Measurements from ENCODE around the gene STK32C.
A peak's percentile ranks its signal among the peaks of the same experiment; 100 is the strongest.

The STK32C gene

DNA sequence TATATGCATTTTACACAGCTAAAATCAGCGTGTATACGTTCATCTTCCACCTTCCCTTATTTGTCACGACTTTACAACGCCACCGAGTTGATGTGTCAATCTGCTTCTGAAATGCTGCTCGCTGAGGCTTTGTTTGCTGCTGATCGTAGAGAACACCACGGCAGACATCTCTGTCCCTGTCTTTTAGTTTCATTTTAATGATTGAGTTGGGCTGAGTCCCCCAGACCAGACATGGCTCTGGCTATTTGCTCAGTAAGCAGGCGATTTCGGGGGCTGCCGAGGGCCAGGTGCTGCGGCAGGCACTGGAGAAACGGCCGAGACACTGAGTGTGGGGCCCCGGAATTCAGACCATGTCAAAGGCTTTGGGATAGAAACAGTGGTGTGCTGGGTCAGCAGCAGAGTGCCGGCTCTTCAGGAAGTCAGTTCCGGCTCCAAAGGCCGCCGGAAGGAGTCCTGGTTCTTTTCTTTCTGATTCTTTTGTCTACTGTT is 29.2 kb upstream of the STK32C start:
- TF ChIP-seq, protein P1, sequence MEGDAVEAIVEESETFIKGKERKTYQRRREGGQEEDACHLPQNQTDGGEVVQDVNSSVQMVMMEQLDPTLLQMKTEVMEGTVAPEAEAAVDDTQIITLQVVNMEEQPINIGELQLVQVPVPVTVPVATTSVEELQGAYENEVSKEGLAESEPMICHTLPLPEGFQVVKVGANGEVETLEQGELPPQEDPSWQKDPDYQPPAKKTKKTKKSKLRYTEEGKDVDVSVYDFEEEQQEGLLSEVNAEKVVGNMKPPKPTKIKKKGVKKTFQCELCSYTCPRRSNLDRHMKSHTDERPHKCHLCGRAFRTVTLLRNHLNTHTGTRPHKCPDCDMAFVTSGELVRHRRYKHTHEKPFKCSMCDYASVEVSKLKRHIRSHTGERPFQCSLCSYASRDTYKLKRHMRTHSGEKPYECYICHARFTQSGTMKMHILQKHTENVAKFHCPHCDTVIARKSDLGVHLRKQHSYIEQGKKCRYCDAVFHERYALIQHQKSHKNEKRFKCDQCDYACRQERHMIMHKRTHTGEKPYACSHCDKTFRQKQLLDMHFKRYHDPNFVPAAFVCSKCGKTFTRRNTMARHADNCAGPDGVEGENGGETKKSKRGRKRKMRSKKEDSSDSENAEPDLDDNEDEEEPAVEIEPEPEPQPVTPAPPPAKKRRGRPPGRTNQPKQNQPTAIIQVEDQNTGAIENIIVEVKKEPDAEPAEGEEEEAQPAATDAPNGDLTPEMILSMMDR (IDR thresholded peaks at IDR 0.05) = no peak
- Mint-ChIP-seq H3K27me3 (ENCODE audit: low read depth, poor library complexity) (peaks cover 11% of the 10 kb centered on the region), H3K27ac (no peak overlapping the region), H3K36me3 (ENCODE audit: low read depth) (peaks cover 34% of the 10 kb centered on the region), H3K4me3 (peak overlapping the region; percentile 39), H3K4me1 (peaks cover 37% of the 10 kb centered on the region), H3K9me3 (peaks cover 6% of the 10 kb centered on the region)
- DNase-seq = no peak

DNA sequence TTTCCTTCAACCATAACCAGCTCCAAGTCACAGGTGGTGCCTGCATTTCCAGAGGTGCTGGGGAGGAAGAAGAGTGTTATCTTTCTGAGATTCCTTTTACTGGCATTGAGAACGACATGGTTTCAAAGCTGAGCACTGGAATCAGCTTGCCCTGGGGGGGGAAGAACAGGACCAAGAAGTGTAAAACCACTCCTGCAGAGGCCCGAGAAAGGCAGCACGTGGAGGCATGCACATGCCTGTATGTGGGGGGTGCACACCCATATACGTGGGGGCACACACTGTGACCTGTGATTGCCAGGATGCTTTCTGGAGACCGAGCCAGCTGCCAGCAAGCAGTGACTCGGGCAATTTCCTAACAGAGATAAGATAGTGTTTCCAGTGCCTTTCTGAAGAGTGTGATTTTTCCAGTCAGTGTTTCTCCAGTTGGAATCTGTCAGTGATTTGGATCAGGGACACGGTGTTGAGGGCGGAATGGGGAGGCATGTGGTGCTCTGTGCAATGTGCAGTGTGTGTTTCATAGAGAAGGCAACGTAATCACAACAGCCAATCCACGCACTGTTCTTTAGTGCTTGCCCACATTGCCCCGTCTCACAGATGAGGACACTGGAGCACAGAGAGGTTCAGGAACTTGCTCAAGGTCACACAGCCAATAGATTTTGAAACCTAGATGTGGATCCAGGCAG is 28.5 kb upstream of the STK32C start:
- Mint-ChIP-seq H3K36me3 (ENCODE audit: low read depth) (peaks cover 31% of the 10 kb centered on the region), H3K4me3 (no peak overlapping the region)
- no peak for DNase-seq

DNA sequence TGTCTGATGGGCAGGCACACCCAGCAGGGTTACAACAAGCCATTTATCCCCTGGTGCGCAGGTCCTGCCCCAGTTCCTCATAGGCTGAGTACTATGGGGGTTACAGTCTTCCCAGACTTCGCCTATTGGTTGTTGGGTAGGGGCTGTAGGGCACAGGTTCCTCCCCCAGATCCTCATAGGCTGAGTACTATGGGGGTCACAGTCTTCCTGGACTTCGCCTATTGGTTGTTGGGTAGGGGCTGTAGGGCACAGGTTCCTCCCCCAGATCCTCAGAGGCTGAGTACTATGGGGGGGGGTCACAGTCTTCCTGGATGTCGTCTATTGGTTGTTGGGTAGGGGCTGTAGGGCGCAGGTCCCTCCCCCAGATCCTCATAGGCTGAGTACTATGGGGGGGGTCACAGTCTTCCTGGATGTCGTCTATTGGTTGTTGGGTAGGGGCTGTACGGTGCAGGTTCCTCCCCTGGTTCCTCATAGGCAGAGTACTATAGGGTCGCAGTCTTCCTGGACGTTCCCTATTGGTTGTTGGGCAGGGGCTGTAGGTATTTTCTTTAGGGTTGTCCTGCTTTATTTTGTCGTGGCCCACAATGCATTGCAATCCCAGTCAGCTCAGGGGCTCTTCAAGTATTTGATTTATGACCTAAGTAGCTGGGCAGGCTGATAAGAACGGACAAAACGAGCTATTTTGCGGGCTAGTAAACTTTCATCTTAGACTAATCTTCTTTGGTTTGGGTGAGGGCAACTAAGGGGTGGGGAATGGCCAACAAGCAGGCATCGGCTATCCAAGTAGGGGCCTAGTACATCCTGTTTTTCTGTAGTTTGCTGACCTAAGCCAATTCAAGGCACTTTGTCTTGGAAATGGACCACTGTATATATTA is 27.7 kb upstream of the STK32C start:
- peaks cover 12% of the 10 kb centered on the region for H3K27me3 Mint-ChIP-seq (ENCODE audit: low read depth, poor library complexity)
- TF ChIP-seq, protein P1 (IDR thresholded peaks at IDR 0.05) = no peak
- H3K4me1 Mint-ChIP-seq = peaks cover 50% of the 10 kb centered on the region
- H3K4me3 Mint-ChIP-seq = no peak overlapping the region
- H3K36me3 Mint-ChIP-seq (ENCODE audit: low read depth) = peaks cover 33% of the 10 kb centered on the region
- no peak for DNase-seq
- H3K27ac Mint-ChIP-seq = peak overlapping the region; percentile 53
- peaks cover 4% of the 10 kb centered on the region for H3K9me3 Mint-ChIP-seq

More for the DNA sequence above, 28.5 kb upstream of the STK32C start:
- peaks cover 3% of the 10 kb centered on the region for H3K9me3 Mint-ChIP-seq
- H3K27ac Mint-ChIP-seq = peak overlapping the region; percentile 53
- TF ChIP-seq, protein P1 (IDR thresholded peaks at IDR 0.05) = no peak
- H3K4me1 Mint-ChIP-seq = peaks cover 43% of the 10 kb centered on the region
- peaks cover 11% of the 10 kb centered on the region for H3K27me3 Mint-ChIP-seq (ENCODE audit: low read depth, poor library complexity)

DNA sequence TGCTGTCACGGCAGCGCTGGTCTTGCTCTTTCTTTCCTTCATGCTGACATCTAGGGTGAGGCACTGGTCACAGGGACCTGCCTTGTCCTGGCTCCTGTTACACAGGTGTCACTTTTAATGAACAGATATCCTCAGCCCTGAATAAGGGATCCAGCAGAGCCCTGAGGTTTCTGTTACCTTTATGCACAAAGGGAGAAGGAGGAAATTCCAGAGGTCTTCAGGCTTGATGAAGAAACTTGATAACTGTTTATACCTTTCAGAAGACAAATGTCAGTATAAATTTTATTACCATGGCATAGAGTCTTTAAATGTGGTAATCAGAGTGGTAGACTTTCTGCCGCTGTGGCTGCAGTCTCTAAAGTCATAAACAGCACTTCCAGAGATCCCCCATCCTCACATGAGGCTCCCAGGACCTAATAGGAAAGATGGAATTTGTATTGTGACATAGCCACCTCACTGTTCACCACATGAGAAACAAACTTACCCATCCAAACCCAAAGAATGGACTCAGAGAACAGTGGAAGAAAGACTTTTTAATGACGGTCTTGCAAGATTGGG is 27.0 kb upstream of the STK32C start:
- Mint-ChIP-seq H3K9me3 (peaks cover 10% of the 10 kb centered on the region), H3K4me1 (peaks cover 57% of the 10 kb centered on the region), H3K27me3 (ENCODE audit: low read depth, poor library complexity) (peaks cover 14% of the 10 kb centered on the region), H3K27ac (no peak overlapping the region), H3K4me3 (no peak overlapping the region), H3K36me3 (ENCODE audit: low read depth) (peaks cover 37% of the 10 kb centered on the region)
- DNase-seq = no peak
- TF ChIP-seq, protein P1 (IDR thresholded peaks at IDR 0.05) = no peak

DNA sequence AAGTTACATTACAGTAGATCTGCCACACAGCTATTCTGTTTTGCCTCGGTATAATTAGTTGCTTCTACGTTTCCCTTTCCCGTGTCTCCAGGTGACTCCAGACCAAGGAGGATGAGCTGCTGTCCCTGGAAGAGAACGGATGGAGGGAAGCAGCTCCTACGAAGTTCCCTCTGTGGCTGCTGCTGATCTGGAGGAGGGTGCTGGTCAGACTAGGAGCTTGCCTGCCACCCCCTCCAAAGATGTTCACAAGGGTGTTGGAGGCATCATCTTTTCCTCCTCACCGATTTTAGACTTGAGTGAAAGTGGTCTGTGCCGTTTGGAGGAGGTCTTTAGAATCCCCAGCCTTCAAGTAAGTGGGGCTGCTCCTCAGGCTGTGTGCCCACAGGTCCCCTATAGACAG is 25.6 kb upstream of the STK32C start:
- peak overlapping the region; percentile 98 for H3K4me3 Mint-ChIP-seq
- peak overlapping the region; percentile 63 for H3K27ac Mint-ChIP-seq
- peaks cover 44% of the 10 kb centered on the region for H3K36me3 Mint-ChIP-seq (ENCODE audit: low read depth)
- peaks cover 71% of the 10 kb centered on the region for H3K4me1 Mint-ChIP-seq
- H3K9me3 Mint-ChIP-seq = peaks cover 15% of the 10 kb centered on the region
- TF ChIP-seq, protein P1 (IDR thresholded peaks at IDR 0.05) = no peak
- peaks cover 11% of the 10 kb centered on the region for H3K27me3 Mint-ChIP-seq (ENCODE audit: low read depth, poor library complexity)
- no peak for DNase-seq

Data from nephron progenitor cell (in vitro differentiated cells).